ENCODE measurements around the gene AFAP1. TPM values are rescaled to one million over a fixed set of nuclear protein-coding genes. Genes with fewer than 3 reads are reported as not detected.

Gene AFAP1
- total and polyA plus RNA-seq, 2 of the 8 experiments (the other 6 are each of a cell fraction or from before 2014, with no cell fraction given) = 3.6 to 18.2 TPM

DNA sequence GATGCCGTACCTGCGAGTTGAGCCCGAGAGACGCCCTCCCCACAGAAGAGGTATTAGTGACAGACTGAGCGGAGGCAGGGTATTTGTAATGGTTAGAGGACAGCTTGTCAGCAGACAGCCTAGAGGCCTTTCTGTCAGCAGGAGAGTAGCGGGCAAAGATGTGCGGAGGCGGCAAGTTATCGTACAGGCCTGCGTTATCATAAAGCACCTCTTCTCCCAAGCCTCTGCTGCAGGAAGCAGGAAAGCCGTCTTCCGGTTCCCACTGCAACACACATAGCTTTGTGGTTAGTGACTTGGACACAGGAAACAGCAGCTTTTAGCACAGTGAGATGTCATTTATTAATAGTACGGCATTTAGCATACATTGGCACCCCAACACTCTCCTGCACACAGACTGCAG is 158.3 kb downstream of the AFAP1 start:
- no peaks in the 10 kb centered on the region for H3K9me3 ChIP-seq (ENCODE audit: insufficient read depth in 2 of 2, low read depth in 1 of 2, low read length in 1 of 2)
- H3K23ac ChIP-seq (ENCODE audit: insufficient read length) = no peak overlapping the region
- DNase-seq (ENCODE audit: low read depth in 1 of 2, low spot score in 2 of 2) = no peak
- 87% methylated on average over 13 of the region's 13 CpGs; no CpG with 5 or more reads in 1 of the 2 experiments for WGBS, 2 experiments (ENCODE audit: extremely low coverage in 1 of 2, insufficient coverage in 1 of 2, insufficient read length in 1 of 2, insufficient replicate concordance in 2 of 2, low coverage in 1 of 2, low lambda C conversion rate in 2 of 2, missing lambda C conversion rate in 1 of 2)
- no peak overlapping the region for H3K14ac ChIP-seq (ENCODE audit: insufficient read length)
- H4K5ac ChIP-seq (ENCODE audit: insufficient read length, low read depth, low read length) = no peak overlapping the region
- H3K23me2 ChIP-seq (ENCODE audit: low read depth, low read length) = no peaks in the 10 kb centered on the region
- H2AFZ ChIP-seq (ENCODE audit: low read length) = no peak overlapping the region
- no peak overlapping the region for H3K27ac ChIP-seq (ENCODE audit: low read depth, low read length)
- no peak overlapping the region for H4K91ac ChIP-seq (replicated peaks; ENCODE audit: insufficient read length, low read length)
- H2BK15ac ChIP-seq (ENCODE audit: low read length) = no peak overlapping the region
- H3K4me2 ChIP-seq (ENCODE audit: insufficient read depth in 1 of 2, low read depth in 2 of 2, low read length in 2 of 2) = no peak overlapping the region
- no peaks in the 10 kb centered on the region for H3K27me3 ChIP-seq (replicated peaks in 1 of 4; ENCODE audit: control insufficient read depth in 3 of 4, extremely low read depth in 1 of 4, insufficient read depth in 3 of 4, low read length in 3 of 4)
- no peaks in the 10 kb centered on the region for H3K79me1 ChIP-seq (ENCODE audit: low read depth, low read length)
- POLR2A ChIA-PET (ENCODE audit: partially characterized antibody) = no interaction called here
- H4K8ac ChIP-seq (ENCODE audit: extremely low read depth, insufficient read depth, low read length) = no peak overlapping the region
- H3K4me3 ChIP-seq (ENCODE audit: extremely low read depth in 1 of 4, insufficient read depth in 2 of 4, low read depth in 3 of 4, low read length in 4 of 4) = no peak overlapping the region
- no peaks in the 10 kb centered on the region for H3K4me1 ChIP-seq (replicated peaks in 1 of 4; ENCODE audit: control insufficient read depth in 3 of 4, insufficient read depth in 4 of 4, low read length in 3 of 4)
- H3K18ac ChIP-seq (ENCODE audit: extremely low read depth, low read length) = no peak overlapping the region
- H3K4ac ChIP-seq (replicated peaks; ENCODE audit: insufficient read length, low read depth, low read length) = no peak overlapping the region
- no peak overlapping the region for H2AK5ac ChIP-seq (ENCODE audit: low read depth, low read length)
- H4K20me1 ChIP-seq (replicated peaks in 1 of 2; ENCODE audit: control insufficient read depth in 1 of 2, insufficient read depth in 2 of 2, low read length in 2 of 2) = no peaks in the 10 kb centered on the region
- H3K36me3 ChIP-seq (ENCODE audit: control insufficient read depth in 2 of 4, insufficient read depth in 4 of 4, low read length in 3 of 4) = peaks cover 0 to 7% (median 0%) of the 10 kb centered on the region in 4 experiments; a peak in 2 of 8 replicates
- no peak overlapping the region for H3K56ac ChIP-seq (replicated peaks; ENCODE audit: insufficient read length, low read depth, low read length)
- H2BK5ac ChIP-seq (ENCODE audit: low read depth, low read length) = no peak overlapping the region
- CTCF ChIA-PET (ENCODE audit: partially characterized antibody) = interaction anchor here (3.8 to 4.8 kb wide), 2 partner anchors 11 to 20 kb away, joined by 15 to 30 read pairs; no protein-coding TSS in a partner anchor
- FAIRE-seq = no peak
- H2BK12ac ChIP-seq (ENCODE audit: low read depth, low read length) = no peak overlapping the region
- no peak overlapping the region for H2BK20ac ChIP-seq (ENCODE audit: low read length)
- no peak overlapping the region for H2BK120ac ChIP-seq (replicated peaks; ENCODE audit: low read depth, low read length)
- H3K9ac ChIP-seq (replicated peaks in 1 of 4; ENCODE audit: extremely low read depth in 1 of 4, low read depth in 3 of 4, low read length in 3 of 4) = no peak overlapping the region
- no peaks in the 10 kb centered on the region for H3K79me2 ChIP-seq (ENCODE audit: control insufficient read depth in 1 of 2, insufficient read depth in 2 of 2, low read length in 2 of 2)
- TF ChIP-seq ATF2 (IDR thresholded peaks at IDR 0.05; ENCODE audit: low read length) = no peak
- TF ChIP-seq RAD21 (IDR thresholded peaks at IDR 0.05 in 1 of 2, conservative IDR thresholded peaks at IDR 0.05 in 1 of 2; ENCODE audit: low read depth in 2 of 2, low read length in 2 of 2) = no peak
- TF ChIP-seq RBBP5 (IDR thresholded peaks at IDR 0.05; ENCODE audit: borderline replicate concordance, low read depth, low read length) = no peak
- TF ChIP-seq NANOG (IDR thresholded peaks at IDR 0.05; ENCODE audit: insufficient read depth, low read depth, low read length, poor library complexity, severe bottlenecking) = no peak
- no peak for TF ChIP-seq KDM5A (IDR thresholded peaks at IDR 0.05; ENCODE audit: low read length)
- no peak for TF ChIP-seq CBX8 (IDR thresholded peaks at IDR 0.05; ENCODE audit: borderline replicate concordance, low read depth, low read length)
- TF ChIP-seq SAP30 (IDR thresholded peaks at IDR 0.05; ENCODE audit: insufficient read depth, insufficient replicate concordance, low read length) = no peak
- TF ChIP-seq MAFK (IDR thresholded peaks at IDR 0.05; ENCODE audit: low read depth, low read length) = no peak
- no peak for TF ChIP-seq SRF (IDR thresholded peaks at IDR 0.05; ENCODE audit: low read depth, low read length)
- no peak for TF ChIP-seq TCF12 (IDR thresholded peaks at IDR 0.05; ENCODE audit: low read depth, low read length)
- TF ChIP-seq SIRT6 (IDR thresholded peaks at IDR 0.05; ENCODE audit: low read length) = no peak

Data from H1 (cell line).